NCI-H526 treated with DMSO at 0.1 percent for 48 hours (cell line): ENCODE measurements around the gene PDCD1.

Experiments
- DNase-seq: peaks from one replicate; lab custom pipeline; 2025; lab: John Stamatoyannopoulos, UW

Gene PDCD1

GRCh38 chr2:241865416-241865956 is 6.8 kb upstream of the PDCD1 start:
- DNase-seq: no peak

- no peak for DNase-seq
Observed at GRCh38 chr2:241864850-241865213, 6.1 kb upstream of the PDCD1 start.

- no peak for DNase-seq
Observed at GRCh38 chr2:241864168-241864849, 5.6 kb upstream of the PDCD1 start.

GRCh38 chr2:241863536-241863954 is 4.9 kb upstream of the PDCD1 start:
- DNase-seq: no peak

GRCh38 chr2:241862775-241863535 is 4.3 kb upstream of the PDCD1 start:
- DNase-seq: no peak

GRCh38 chr2:241862093-241862492 is 3.4 kb upstream of the PDCD1 start:
- DNase-seq: no peak

- no peak for DNase-seq
Observed at GRCh38 chr2:241861264-241861663, 2.6 kb upstream of the PDCD1 start.

GRCh38 chr2:241860184-241861078 is 1.7 kb upstream of the PDCD1 start:
- DNase-seq: no peak

- DNase-seq: no peak
Observed at GRCh38 chr2:241859436-241860183, 916 bp upstream of the PDCD1 start.

GRCh38 chr2:241859017-241859435 is 332 bp upstream of the PDCD1 start:
- no peak for DNase-seq

- DNase-seq: no peak
Observed at GRCh38 chr2:241857572-241858121, 1.0 kb downstream of the PDCD1 start.

GRCh38 chr2:241857041-241857541 is 1.6 kb downstream of the PDCD1 start:
- DNase-seq: no peak

GRCh38 chr2:241855888-241856422 is 2.7 kb downstream of the PDCD1 start:
- DNase-seq: no peak

GRCh38 chr2:241855245-241855887 is 3.3 kb downstream of the PDCD1 start:
- DNase-seq: no peak

GRCh38 chr2:241854342-241855244 is 4.1 kb downstream of the PDCD1 start:
- no peak for DNase-seq

GRCh38 chr2:241853651-241854341 is 4.9 kb downstream of the PDCD1 start:
- no peak for DNase-seq

GRCh38 chr2:241852981-241853631 is 5.6 kb downstream of the PDCD1 start:
- no peak for DNase-seq
